GM19035 (cell line): ENCODE results near the gene CIB1.

Source experiments
- ATAC-seq: cut with Tn5 transposase; IDR thresholded peaks from one replicate; pipeline ENCODE4 v1.9.1; 2021; ENCODE audit not compliant: unreplicated experiment

The CIB1 gene

GRCh38 chr15:90219421-90220141, 14.2 kb downstream of the CIB1 start:
- ATAC-seq, result no peak

DNA sequence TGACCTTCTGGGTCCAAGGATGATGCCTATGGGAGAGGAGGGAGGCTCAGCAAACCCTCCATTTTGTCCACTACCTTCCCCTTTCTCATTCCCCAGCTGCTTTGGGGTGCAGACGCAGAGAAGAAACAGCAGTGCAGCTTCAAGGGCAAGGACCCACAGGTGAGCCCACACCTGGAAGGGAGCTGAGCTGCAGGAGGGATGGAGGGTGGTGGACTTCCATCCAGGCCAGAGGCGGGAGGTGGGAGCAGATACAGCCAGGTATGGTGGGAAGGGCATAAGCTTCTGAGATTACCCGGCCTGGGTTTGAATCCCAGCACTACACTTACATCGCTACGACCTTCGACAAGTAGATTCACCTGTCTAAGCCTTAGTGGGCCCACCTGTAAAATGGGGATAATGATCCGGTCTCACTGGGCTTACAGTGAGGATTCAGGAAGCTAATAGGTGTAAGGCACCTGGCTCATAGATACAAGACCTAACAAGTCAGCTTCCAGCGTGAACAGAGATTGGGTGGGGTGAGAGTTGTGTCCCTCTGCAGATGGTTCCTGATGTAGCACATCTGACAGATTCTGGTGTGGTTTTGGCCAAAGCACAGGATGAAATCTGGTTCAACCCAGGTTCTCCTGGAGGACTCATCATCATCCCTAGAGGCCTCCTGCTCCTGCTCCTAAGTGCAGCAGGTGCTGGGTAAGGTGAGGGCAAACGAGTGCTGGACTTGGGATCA, 15.9 kb downstream of the CIB1 start:
- no peak for ATAC-seq

GRCh38 chr15:90214553-90215196, 19.1 kb downstream of the CIB1 start:
- no peak for ATAC-seq

GRCh38 chr15:90213818-90214204, 19.9 kb downstream of the CIB1 start:
- ATAC-seq, result no peak

GRCh38 chr15:90213122-90213817, 20.5 kb downstream of the CIB1 start:
- no peak for ATAC-seq

- no peak for ATAC-seq
Observed at GRCh38 chr15:90212221-90213098, 21.3 kb downstream of the CIB1 start.

DNA sequence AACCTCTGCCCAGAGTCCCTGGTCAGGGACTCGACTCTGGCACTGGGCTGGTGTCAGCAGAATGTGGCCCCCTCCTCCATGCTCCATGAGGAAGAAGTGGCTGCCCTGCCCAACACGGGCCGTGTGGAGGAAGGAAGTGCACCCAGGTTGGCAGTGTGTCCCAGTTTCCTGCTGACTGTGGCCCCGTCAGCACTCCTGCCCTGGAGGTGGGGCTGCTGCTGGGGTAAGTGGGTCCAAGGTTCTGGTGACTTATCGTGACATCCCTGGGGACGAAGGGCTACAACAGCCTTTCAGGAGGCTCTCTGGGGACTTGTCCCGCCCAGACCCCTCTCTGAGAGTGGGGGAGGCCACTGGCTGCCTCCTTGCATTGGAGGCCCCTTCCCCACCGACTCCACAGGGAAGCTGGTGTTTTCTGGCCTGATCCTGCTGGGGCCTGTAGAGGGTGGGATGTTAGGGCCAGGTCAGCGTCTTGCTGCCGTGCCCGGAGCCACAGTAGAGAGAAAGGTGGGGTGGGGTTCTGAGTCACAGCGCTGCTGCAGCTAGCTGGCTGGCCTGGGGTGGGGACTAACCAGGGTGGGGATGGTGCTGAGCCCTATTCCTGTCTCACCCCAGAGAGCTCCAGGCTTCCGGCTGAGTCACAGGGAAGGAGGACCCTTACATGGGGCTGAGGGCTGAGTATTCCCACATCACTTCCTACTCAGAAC, 22.1 kb downstream of the CIB1 start:
- no peak for ATAC-seq

DNA sequence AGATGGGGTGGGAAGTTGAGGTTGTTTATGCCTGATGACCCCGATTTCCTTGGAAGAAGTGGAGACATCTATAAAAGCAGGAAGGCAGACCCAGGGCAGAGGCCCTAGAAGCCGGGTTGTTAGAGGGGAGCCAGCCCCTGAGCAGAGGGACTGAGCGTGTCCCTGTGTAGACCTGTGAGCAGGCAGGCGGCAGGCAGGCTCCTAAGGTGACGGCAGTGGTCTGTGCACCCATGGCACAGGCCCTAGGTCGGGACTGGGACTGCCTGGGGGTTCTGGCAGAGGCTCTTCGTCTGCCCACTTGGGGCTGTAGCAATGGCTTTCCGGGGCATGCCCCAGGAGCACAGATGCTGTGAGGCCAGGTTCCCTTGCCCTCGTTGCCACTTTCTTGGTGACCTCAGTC, 22.7 kb downstream of the CIB1 start:
- no peak for ATAC-seq

- no peak for ATAC-seq
Observed at GRCh38 chr15:90210593-90210992, 23.1 kb downstream of the CIB1 start.

- ATAC-seq, result peak; percentile 40
Observed at GRCh38 chr15:90209591-90209990, 24.1 kb downstream of the CIB1 start.

DNA sequence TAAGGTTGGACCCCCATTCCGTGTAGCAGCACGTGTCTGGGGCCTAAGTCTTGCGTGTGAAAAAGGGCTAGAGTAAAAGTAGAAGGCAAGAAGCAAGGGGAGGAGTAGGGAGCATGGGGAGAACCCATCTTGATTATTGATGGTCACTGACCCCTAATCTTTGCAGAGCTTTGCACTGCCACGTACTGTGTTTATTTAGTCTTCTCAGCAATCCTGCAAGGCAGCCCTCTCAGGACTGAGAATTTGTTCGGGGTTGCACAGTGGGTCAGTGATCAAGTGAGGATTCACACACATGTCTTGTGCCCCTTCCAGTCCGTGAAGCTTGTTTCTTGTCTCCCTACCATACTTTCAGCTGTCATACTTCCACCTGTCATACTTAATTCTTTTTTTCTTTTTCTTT, 25.4 kb downstream of the CIB1 start:
- no peak for ATAC-seq

DNA sequence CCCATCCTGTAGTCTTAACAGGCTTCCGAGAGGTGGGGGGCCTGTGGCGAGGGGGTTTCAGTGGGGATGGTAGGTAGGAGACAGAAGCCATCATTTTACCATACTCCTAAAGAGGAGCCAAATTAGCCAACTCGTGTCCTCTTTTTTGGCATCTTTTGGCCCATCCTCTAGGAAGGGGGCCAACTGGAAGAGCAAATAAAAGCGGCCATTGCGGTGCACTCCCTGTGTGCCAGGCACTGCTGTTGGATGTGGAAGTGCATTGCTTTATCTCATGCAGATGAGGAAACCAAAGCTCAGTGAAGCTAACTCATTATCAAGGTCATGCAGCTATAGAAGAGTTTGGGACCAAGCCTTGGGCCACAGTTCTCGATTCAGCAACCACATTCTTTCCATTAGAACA, 26.5 kb downstream of the CIB1 start:
- ATAC-seq, result no peak

- ATAC-seq, result no peak
Observed at GRCh38 chr15:90205886-90206285, 27.9 kb downstream of the CIB1 start.

DNA sequence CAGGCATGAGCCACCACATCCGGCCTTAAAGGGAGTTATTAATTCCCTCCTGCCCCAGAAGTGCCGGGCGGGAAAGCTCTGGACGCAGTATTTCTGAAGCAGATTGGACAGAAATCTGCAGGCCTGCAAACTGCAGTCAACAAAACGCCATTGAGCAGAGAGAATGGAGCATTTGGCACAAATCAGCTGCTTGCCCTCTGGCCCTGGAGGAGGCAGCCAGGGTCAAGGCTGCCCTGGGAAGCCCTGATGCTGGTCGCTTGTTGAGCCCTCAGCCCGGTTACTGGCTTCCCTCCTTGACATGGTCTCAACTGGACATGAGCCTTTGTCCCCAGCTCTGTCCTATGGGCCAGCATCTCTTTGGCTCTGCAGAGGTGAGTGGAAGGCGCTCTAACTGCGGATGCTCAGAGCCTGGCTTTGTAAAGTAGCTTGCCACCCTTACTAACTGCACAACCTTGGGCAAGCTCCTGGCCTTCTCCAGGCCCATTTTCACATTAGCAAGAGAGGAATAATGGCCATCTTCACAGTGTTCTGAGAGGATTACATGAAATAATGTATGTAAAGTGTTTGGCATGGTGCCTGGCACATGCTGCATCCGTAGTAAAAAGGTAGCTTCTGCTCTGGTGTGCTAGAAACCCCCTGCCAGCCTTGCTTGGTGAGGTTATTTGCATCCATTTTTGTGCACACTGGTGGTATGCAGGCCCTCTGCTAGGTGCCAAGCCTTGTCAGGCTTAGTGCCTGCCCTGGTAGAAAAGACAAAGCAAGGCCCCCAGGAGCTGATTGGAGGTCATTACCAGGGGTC, 28.5 kb downstream of the CIB1 start:
- no peak for ATAC-seq

DNA sequence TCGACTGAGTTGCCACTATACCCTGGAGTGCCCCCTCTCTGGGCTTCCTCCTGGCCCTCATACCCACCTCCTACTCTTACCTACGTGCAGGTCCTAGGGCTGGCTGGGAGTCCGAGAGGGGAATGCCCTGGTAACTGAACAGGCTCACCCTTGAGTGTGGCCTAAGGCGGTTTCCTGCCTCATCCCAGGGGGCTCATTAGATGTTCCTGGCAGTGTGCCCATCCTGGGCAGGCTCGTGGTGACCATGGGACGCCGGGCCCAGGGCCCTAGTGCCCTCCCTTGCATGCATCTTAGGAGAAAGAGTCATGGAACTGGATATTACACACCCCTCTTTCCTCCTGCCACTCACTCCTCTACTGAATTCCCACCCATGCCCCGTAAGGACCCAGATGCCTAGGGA, 29.8 kb downstream of the CIB1 start:
- no peak for ATAC-seq

DNA sequence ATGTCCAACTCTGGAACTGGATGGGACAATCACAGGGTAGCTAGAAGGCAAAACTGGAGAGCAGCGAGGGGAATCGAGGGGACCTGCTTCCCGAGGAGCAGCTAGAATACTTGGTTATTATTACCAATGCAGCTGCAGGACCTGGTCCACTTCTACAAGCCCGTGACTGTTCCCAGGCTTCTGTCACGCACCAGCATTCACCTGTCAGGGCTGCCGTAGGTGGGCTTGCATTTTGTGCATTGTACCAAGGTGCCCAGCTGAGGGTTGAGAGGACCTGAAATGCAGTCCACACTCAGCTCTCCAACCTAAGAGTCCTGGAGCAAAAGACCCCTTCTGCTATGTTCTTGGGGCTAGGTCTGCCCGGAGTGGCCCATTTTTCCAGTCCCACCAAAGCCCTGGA, 30.3 kb downstream of the CIB1 start:
- no peak for ATAC-seq

DNA sequence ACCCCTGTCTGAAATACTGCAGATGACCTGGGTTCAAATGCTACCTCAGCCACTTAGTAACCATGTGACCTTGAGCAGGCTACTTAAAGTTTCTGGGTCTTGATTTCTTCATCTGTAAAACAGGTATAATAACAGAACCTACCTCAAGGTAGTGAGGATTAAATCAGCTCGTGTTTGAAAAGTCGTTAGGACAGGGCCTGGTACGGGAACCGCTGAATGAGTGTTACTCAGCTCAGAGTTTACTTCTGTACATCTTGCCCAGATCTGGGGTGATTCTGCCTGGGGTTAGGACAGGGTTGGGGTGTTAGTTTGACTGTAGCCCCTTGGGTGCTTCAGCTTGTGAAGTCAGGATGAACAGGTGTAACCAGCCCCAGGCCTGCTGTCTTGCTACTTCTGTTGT, 30.8 kb downstream of the CIB1 start:
- ATAC-seq, result no peak

GRCh38 chr15:90201944-90202375, 31.8 kb downstream of the CIB1 start:
- ATAC-seq, result no peak
